HEK293 (cell line): ENCODE measurements around the gene GPR39.

Source experiments
- HOXD13 ChIP-seq: sonication (generic); formaldehyde crosslinking; IDR thresholded peaks from 2 replicates; pipeline ENCODE4 v1.8.0; 2022; ENCODE audit warnings: missing genetic modification reagents, borderline replicate concordance
- KLF1 ChIP-seq: fragments of 450-650 bp; formaldehyde crosslinking; IDR thresholded peaks from 2 replicates; pipeline ENCODE4 v1.5.1; 2016; ENCODE audit warnings: missing biosample characterization, missing genetic modification characterization
- KLF16 ChIP-seq: fragments of 450-650 bp; formaldehyde crosslinking; IDR thresholded peaks from 2 replicates; pipeline ENCODE4 v1.5.1; 2017; ENCODE audit warnings: missing biosample characterization, missing genetic modification characterization
- MYNN ChIP-seq: fragments of 450-650 bp; formaldehyde crosslinking; IDR thresholded peaks from 2 replicates; pipeline ENCODE4 v1.5.1; 2016; ENCODE audit warnings: missing biosample characterization, missing genetic modification characterization, borderline replicate concordance
- SP7 ChIP-seq: fragments of 450-650 bp; formaldehyde crosslinking; IDR thresholded peaks from 2 replicates; pipeline ENCODE4 v1.5.1; 2016; ENCODE audit warnings: missing biosample characterization, missing genetic modification characterization
- ZBTB17 ChIP-seq: fragments of 450-650 bp; formaldehyde crosslinking; IDR thresholded peaks from 2 replicates; pipeline ENCODE4 v1.5.1; 2016; ENCODE audit warnings: missing biosample characterization, missing genetic modification characterization
- ZIC2 ChIP-seq: fragments of 450-650 bp; formaldehyde crosslinking; IDR thresholded peaks from 2 replicates; pipeline ENCODE4 v1.5.1; 2016; ENCODE audit warnings: missing biosample characterization, missing genetic modification characterization
- ZNF112 ChIP-seq: fragments of 450-650 bp; formaldehyde crosslinking; IDR thresholded peaks from 2 replicates; pipeline ENCODE4 v1.5.0; 2017; ENCODE audit warnings: missing biosample characterization, missing genetic modification characterization
- ZNF121 ChIP-seq: fragments of 450-650 bp; formaldehyde crosslinking; IDR thresholded peaks from 2 replicates; pipeline ENCODE4 v1.5.1; 2016; ENCODE audit warnings: missing biosample characterization, missing genetic modification characterization
- ZNF132 ChIP-seq: fragments of 450-650 bp; formaldehyde crosslinking; IDR thresholded peaks from 2 replicates; pipeline ENCODE4 v1.5.1; 2017; ENCODE audit warnings: missing biosample characterization, missing genetic modification characterization, borderline replicate concordance
- ZNF146 ChIP-seq: fragments of 450-650 bp; formaldehyde crosslinking; IDR thresholded peaks from 2 replicates; pipeline ENCODE4 v1.5.1; 2016; ENCODE audit warnings: missing biosample characterization, missing genetic modification characterization
- ZNF510 ChIP-seq: fragments of 450-650 bp; formaldehyde crosslinking; IDR thresholded peaks from 2 replicates; pipeline ENCODE4 v1.5.1; 2018; ENCODE audit warnings: mild to moderate bottlenecking, missing genetic modification characterization, missing biosample characterization; ENCODE audit not compliant: insufficient replicate concordance
- ZNF514 ChIP-seq: fragments of 450-650 bp; formaldehyde crosslinking; IDR thresholded peaks from 2 replicates; pipeline ENCODE4 v1.5.1; 2016; ENCODE audit warnings: missing biosample characterization, missing genetic modification characterization
- ZNF548 ChIP-seq: fragments of 450-650 bp; formaldehyde crosslinking; IDR thresholded peaks from 2 replicates; pipeline ENCODE4 v1.5.1; 2016; ENCODE audit warnings: missing biosample characterization, missing genetic modification characterization
- ZNF549 ChIP-seq: fragments of 450-650 bp; IDR thresholded peaks from 2 replicates; pipeline ENCODE4 v1.5.1; 2018; ENCODE audit warnings: missing biosample characterization, missing genetic modification characterization, mild to moderate bottlenecking, inconsistent platforms, moderate library complexity
- ZNF585B ChIP-seq: fragments of 450-650 bp; formaldehyde crosslinking; IDR thresholded peaks from 2 replicates; pipeline ENCODE4 v1.5.1; 2016; ENCODE audit warnings: missing biosample characterization, missing genetic modification characterization
- ZNF596 ChIP-seq: fragments of 450-650 bp; IDR thresholded peaks from 2 replicates; pipeline ENCODE4 v1.5.0; 2018; ENCODE audit warnings: missing biosample characterization, mild to moderate bottlenecking, missing genetic modification characterization, moderate library complexity
- ZNF623 ChIP-seq: fragments of 450-650 bp; formaldehyde crosslinking; IDR thresholded peaks from 2 replicates; pipeline ENCODE4 v1.5.1; 2016; ENCODE audit warnings: missing biosample characterization, missing genetic modification characterization
- ZNF76 ChIP-seq: fragments of 450-650 bp; formaldehyde crosslinking; IDR thresholded peaks from 2 replicates; pipeline ENCODE4; 2016; ENCODE audit warnings: low read depth, missing biosample characterization, missing genetic modification characterization, borderline replicate concordance
- ZNF768 ChIP-seq: fragments of 450-650 bp; formaldehyde crosslinking; IDR thresholded peaks from 2 replicates; pipeline ENCODE4 v1.5.1; 2018; ENCODE audit warnings: missing biosample characterization, mild to moderate bottlenecking, missing genetic modification characterization
- TF ChIP-seq, protein P1 (sequence below): fragments of 450-650 bp; formaldehyde crosslinking; IDR thresholded peaks from 2 replicates; pipeline ENCODE4 v1.5.1; 2016; ENCODE audit warnings: missing biosample characterization, missing genetic modification characterization, borderline replicate concordance
- TF ChIP-seq, protein P2 (sequence below): fragments of 450-650 bp; formaldehyde crosslinking; IDR thresholded peaks from 2 replicates; pipeline ENCODE4 v1.5.1; 2017; ENCODE audit warnings: missing biosample characterization, missing genetic modification characterization
- TF ChIP-seq, protein P3 (sequence below): fragments of 450-650 bp; formaldehyde crosslinking; IDR thresholded peaks from 2 replicates; pipeline ENCODE4 v1.5.1; 2016; ENCODE audit warnings: missing biosample characterization, missing genetic modification characterization
- TF ChIP-seq, protein P4 (sequence below): fragments of 450-650 bp; formaldehyde crosslinking; IDR thresholded peaks from 2 replicates; pipeline ENCODE4 v1.5.0; 2017; ENCODE audit warnings: missing biosample characterization, missing genetic modification characterization, borderline replicate concordance
- TF ChIP-seq, protein P5 (sequence below): fragments of 450-650 bp; formaldehyde crosslinking; IDR thresholded peaks from 2 replicates; pipeline ENCODE4 v1.5.1; 2016; ENCODE audit warnings: missing biosample characterization, missing genetic modification characterization
- TF ChIP-seq, protein P6 (sequence below): fragments of 450-650 bp; formaldehyde crosslinking; IDR thresholded peaks from 2 replicates; pipeline ENCODE4 v1.5.1; 2017; ENCODE audit warnings: missing biosample characterization, mild to moderate bottlenecking, missing genetic modification characterization, moderate library complexity

Gene GPR39

DNA sequence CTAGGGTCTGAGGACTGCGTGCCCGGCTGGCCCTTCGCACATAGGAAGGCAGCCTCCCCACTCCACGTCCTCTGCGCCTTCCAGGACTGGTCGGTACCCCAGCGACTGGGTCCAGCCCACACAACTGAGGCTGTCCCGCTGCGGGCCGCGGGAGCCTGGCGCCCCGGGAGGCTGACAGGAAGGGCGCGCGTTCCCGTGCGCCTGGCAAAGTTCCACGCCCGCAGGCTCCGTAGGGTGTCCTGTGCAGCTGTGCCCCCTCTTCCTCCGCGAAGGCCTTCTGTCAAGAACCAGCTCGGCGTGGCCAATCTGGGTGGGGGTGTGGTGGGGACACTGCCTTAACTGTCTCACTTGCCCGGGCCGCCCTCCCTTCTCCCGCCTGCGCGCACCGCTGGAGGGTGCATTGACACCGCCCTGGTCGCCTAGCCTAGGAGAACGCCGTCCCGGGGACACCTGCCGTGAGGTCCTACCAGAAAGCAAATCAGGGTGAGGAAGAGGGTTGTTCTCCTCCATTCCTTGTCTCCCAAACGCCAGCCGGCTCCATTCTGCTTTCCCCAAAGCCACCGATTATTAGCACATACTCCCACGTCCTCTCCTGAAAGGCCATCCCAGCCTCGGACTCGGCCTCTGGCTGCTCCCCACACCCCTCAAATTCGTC lies 254.0 kb downstream of the GPR39 start (continued):
- TF ChIP-seq, protein P1, sequence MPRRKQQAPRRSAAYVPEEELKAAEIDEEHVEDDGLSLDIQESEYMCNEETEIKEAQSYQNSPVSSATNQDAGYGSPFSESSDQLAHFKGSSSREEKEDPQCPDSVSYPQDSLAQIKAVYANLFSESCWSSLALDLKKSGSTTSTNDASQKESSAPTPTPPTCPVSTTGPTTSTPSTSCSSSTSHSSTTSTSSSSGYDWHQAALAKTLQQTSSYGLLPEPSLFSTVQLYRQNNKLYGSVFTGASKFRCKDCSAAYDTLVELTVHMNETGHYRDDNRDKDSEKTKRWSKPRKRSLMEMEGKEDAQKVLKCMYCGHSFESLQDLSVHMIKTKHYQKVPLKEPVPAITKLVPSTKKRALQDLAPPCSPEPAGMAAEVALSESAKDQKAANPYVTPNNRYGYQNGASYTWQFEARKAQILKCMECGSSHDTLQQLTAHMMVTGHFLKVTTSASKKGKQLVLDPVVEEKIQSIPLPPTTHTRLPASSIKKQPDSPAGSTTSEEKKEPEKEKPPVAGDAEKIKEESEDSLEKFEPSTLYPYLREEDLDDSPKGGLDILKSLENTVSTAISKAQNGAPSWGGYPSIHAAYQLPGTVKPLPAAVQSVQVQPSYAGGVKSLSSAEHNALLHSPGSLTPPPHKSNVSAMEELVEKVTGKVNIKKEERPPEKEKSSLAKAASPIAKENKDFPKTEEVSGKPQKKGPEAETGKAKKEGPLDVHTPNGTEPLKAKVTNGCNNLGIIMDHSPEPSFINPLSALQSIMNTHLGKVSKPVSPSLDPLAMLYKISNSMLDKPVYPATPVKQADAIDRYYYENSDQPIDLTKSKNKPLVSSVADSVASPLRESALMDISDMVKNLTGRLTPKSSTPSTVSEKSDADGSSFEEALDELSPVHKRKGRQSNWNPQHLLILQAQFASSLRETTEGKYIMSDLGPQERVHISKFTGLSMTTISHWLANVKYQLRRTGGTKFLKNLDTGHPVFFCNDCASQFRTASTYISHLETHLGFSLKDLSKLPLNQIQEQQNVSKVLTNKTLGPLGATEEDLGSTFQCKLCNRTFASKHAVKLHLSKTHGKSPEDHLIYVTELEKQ (tag by site-specific recombination), result no peak
- TF ChIP-seq ZNF585B (tag by site-specific recombination), result no peak
- TF ChIP-seq ZBTB17 (tag by site-specific recombination), result no peak
- peak; percentile 68 for TF ChIP-seq SP7 (tag by site-specific recombination)
- TF ChIP-seq KLF16 (tag by site-specific recombination), result 0 out of 2 replicates have a peak, but pooled peaks have one; percentile 9
- no peak for TF ChIP-seq ZNF549 (tag by site-specific recombination)
- TF ChIP-seq ZIC2 (tag by site-specific recombination), result peak; percentile 94
- no peak for TF ChIP-seq ZNF548
- no peak for TF ChIP-seq ZNF132 (tag by site-specific recombination)
- peak; percentile 53; the same call in 1 of the 2 replicates for TF ChIP-seq HOXD13
- no peak for TF ChIP-seq ZNF596 (tag by site-specific recombination)
- TF ChIP-seq, protein P2, sequence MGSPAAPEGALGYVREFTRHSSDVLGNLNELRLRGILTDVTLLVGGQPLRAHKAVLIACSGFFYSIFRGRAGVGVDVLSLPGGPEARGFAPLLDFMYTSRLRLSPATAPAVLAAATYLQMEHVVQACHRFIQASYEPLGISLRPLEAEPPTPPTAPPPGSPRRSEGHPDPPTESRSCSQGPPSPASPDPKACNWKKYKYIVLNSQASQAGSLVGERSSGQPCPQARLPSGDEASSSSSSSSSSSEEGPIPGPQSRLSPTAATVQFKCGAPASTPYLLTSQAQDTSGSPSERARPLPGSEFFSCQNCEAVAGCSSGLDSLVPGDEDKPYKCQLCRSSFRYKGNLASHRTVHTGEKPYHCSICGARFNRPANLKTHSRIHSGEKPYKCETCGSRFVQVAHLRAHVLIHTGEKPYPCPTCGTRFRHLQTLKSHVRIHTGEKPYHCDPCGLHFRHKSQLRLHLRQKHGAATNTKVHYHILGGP (tag by site-specific recombination), result no peak
- no peak for TF ChIP-seq ZNF510 (tag by site-specific recombination)
- TF ChIP-seq MYNN (tag by site-specific recombination), result no peak
- TF ChIP-seq ZNF146 (tag by site-specific recombination), result no peak
- TF ChIP-seq ZNF121 (tag by site-specific recombination), result no peak
- TF ChIP-seq, protein P3, sequence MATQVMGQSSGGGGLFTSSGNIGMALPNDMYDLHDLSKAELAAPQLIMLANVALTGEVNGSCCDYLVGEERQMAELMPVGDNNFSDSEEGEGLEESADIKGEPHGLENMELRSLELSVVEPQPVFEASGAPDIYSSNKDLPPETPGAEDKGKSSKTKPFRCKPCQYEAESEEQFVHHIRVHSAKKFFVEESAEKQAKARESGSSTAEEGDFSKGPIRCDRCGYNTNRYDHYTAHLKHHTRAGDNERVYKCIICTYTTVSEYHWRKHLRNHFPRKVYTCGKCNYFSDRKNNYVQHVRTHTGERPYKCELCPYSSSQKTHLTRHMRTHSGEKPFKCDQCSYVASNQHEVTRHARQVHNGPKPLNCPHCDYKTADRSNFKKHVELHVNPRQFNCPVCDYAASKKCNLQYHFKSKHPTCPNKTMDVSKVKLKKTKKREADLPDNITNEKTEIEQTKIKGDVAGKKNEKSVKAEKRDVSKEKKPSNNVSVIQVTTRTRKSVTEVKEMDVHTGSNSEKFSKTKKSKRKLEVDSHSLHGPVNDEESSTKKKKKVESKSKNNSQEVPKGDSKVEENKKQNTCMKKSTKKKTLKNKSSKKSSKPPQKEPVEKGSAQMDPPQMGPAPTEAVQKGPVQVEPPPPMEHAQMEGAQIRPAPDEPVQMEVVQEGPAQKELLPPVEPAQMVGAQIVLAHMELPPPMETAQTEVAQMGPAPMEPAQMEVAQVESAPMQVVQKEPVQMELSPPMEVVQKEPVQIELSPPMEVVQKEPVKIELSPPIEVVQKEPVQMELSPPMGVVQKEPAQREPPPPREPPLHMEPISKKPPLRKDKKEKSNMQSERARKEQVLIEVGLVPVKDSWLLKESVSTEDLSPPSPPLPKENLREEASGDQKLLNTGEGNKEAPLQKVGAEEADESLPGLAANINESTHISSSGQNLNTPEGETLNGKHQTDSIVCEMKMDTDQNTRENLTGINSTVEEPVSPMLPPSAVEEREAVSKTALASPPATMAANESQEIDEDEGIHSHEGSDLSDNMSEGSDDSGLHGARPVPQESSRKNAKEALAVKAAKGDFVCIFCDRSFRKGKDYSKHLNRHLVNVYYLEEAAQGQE (tag by site-specific recombination), result no peak
- no peak for TF ChIP-seq ZNF768 (tag by site-specific recombination)
- TF ChIP-seq, protein P4, sequence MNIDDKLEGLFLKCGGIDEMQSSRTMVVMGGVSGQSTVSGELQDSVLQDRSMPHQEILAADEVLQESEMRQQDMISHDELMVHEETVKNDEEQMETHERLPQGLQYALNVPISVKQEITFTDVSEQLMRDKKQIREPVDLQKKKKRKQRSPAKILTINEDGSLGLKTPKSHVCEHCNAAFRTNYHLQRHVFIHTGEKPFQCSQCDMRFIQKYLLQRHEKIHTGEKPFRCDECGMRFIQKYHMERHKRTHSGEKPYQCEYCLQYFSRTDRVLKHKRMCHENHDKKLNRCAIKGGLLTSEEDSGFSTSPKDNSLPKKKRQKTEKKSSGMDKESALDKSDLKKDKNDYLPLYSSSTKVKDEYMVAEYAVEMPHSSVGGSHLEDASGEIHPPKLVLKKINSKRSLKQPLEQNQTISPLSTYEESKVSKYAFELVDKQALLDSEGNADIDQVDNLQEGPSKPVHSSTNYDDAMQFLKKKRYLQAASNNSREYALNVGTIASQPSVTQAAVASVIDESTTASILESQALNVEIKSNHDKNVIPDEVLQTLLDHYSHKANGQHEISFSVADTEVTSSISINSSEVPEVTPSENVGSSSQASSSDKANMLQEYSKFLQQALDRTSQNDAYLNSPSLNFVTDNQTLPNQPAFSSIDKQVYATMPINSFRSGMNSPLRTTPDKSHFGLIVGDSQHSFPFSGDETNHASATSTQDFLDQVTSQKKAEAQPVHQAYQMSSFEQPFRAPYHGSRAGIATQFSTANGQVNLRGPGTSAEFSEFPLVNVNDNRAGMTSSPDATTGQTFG (tag by site-specific recombination), result no peak
- TF ChIP-seq ZNF112 (tag by site-specific recombination), result no peak
- no peak for TF ChIP-seq ZNF514 (tag by site-specific recombination)
- no peak for TF ChIP-seq ZNF76 (tag by site-specific recombination)
- no peak; the same call in 1 of the 2 replicates for TF ChIP-seq KLF1
- TF ChIP-seq, protein P5, sequence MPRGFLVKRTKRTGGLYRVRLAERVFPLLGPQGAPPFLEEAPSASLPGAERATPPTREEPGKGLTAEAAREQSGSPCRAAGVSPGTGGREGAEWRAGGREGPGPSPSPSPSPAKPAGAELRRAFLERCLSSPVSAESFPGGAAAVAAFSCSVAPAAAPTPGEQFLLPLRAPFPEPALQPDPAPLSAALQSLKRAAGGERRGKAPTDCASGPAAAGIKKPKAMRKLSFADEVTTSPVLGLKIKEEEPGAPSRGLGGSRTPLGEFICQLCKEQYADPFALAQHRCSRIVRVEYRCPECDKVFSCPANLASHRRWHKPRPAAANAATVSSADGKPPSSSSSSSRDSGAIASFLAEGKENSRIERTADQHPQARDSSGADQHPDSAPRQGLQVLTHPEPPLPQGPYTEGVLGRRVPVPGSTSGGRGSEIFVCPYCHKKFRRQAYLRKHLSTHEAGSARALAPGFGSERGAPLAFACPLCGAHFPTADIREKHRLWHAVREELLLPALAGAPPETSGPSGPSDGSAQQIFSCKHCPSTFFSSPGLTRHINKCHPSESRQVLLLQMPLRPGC (tag by site-specific recombination), result no peak
- TF ChIP-seq ZNF623 (tag by site-specific recombination), result no peak
- TF ChIP-seq, protein P6, sequence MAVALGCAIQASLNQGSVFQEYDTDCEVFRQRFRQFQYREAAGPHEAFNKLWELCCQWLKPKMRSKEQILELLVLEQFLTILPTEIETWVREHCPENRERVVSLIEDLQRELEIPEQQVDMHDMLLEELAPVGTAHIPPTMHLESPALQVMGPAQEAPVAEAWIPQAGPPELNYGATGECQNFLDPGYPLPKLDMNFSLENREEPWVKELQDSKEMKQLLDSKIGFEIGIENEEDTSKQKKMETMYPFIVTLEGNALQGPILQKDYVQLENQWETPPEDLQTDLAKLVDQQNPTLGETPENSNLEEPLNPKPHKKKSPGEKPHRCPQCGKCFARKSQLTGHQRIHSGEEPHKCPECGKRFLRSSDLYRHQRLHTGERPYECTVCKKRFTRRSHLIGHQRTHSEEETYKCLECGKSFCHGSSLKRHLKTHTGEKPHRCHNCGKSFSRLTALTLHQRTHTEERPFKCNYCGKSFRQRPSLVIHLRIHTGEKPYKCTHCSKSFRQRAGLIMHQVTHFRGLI (tag by site-specific recombination), result no peak; the same call in 1 of the 2 replicates
